HK-2 (cell line): ENCODE results near the gene APCDD1.

Source experiments
- DNase-seq: peaks from one replicate; pipeline ENCODE4 v3.0.0-alpha.2; 2018; ENCODE audit not compliant: unreplicated experiment

APCDD1 gene

DNA sequence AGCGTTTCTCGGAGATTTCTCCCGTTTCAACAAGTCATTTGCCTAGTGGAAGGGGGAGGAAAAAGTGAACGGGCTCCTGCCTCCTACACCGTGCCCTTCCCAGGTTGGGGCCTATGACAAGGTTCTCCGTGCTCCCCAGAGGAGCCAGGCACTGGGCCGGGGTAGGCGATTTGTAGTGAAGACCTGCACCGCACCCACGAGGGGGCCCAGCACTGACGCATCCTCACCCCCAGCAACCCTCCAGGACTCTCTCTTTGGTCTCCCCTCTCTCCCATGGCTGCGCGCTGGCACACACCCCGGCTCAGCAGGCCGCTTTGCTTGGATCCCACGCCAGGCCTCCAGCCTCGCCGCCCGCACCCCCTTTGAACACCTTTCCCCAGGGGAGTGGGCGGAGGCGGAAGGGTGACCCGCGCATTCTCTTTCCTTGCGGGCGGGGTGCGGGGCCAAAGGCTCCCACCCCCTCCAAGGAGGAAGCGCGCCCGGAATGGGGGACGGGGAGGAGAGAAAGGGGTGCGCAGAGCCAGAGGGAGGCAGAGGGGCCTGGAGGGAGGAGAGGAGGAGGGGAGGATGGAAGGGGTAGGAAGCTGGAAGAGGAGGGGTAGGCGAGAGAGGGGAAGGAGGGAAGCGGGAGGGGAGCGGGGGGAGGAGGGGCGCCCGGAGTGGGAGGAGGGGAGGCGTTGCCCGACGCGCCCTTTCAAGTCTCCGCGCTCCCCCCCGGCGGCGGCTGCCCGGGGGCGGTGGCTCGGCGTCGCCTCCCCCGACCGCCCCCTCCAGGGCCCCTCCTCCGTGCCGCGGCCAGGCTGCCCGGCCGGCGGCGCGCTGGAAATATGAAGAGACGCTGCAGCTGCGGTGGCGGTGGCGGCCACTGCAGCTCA, at the start of gene APCDD1:
APCDD1 (plus strand) TSS at position 830 of the 875 bp plus-strand sequence. CDS start 347 bp downstream, outside the sequence.
- DNase-seq: no peak

DNA sequence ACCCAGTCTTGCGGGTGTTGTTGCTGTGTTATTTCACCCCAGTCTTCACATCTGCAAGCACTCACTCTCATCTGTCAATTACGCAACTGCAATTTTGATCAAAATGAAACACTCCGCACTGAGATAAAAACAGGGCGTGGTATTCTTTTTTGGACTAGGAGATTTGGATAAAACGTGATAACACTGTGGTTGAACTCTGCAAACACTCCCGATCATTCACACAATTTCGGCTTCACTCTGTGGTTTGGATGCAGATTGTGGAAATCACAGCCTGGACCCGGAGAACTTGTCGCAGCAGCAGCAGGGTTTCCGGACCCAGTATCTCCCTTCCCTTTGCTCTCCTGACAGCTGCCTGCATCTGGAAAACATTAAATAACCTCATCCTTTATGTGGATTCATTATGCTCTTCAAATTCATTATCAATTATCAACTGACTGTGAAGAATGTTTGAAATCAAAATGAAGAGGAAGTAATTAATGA, 49.4 kb upstream of the APCDD1 start:
- DNase-seq: no peak

DNA sequence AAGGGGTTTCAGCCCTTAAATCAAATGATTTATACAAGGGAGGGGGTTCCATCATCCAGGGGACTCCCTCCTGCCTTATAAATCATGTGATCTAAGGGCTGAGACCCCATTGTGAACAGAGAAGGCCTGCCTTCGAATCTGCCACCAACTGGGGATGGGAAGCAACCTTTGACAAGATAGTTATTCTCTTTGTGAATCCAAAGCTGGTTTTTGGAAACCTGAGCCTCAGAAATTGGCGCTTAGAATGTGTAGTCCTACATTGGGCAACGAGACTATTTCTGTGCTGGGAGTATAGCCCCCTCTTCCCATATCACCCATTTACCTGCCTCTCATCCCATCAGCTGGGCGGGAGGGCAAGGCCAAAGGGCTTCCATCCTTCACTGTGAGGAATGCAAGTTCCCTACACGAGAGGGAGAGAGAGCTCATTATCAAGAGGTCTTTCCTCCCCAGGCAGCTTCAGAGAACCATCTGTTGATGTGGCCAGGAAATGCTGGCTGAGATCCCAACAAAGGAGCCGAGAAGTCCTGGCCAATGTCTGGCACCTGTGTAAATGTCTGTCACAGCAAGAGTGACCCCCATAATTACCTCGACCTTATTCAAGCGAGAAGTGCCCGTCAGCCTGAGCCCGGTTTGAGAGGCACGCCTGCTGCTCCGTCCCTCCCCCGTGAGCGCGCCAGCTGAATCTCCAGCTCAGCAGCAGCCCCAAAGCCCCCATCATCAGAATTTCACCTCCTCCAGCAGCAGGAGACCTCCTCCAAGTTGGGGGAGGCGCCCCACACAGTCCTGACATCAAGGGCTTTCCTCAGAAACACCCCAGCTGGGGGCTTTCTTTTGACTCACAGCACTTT, 48.4 kb upstream of the APCDD1 start:
- no peak for DNase-seq

DNA sequence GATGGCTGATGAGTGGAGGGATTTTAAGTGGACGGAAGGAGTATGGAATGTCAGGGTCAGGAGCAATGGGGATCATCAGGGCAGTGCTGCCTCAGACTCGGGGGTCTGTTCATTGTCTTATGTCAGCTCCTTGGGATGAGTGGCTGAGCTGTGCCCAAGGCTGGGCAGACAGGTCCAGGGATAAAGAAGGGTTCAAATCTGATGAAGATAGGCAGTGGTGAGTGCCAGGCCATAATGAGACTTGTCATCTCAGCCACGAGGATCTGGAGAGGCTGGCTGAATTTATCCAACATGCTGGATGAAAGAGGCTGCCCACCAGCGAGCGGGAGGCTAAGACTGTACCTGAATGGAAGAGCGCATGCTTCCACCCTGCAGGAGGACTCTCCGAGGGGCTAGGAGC, 46.3 kb upstream of the APCDD1 start:
- DNase-seq: no peak

DNA sequence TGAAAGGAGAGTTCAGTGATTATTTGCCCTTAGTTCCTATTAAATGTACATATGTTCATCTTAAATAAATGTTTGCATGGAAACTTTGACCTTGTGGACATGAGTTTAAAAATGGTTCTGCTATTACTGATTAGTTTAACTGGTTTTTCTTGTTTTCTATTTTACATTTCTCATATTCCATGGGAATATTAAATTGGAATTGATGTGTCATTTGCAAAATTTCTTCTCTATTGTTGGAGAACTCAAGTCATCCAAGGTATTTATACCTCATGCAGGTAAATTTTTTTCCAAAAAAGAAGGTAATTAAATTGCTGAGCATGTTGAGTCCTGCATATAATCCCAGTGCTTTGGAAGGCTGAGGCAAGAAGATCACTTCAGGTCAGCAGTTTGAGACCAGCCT, 45.4 kb upstream of the APCDD1 start:
- DNase-seq: no peak

DNA sequence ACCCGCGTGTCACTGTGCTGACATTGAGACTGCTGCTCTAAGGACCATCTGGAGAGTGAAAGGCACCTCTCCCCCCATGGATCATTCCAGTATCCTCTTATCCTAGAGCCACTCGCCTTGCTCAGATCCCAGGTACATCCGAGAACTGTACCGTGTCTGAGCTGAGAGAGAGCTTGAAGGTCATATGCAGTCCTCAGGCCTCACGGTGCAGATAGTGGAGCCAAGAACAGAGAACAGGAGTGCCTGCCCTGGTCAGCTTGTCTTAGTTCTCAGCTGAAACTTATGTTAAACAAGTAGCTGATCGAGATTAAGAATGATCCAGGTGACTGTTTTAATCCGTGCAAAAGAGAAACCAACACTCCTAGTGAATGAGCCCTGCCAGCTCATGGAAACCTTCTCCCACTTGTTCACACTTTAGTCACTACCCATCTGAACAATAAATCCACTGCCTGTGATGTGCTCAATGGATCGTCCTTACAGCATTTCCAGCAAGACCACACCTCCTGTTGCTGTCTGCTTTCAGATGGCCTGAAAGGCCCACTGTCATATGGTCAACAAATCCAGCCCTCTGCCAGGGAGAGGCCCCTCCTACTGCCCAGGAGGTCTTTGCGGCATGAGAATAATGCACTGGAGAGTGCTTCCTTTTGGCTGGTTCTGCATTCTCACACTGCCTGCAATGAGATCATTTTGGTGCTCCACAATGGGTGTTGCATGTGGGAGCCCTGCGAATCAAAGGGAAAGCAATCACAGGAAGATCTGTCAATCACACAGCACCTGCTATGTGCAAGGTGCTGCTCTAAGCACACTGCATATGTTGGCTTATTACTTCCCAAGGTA, 43.7 kb upstream of the APCDD1 start:
- DNase-seq: no peak

DNA sequence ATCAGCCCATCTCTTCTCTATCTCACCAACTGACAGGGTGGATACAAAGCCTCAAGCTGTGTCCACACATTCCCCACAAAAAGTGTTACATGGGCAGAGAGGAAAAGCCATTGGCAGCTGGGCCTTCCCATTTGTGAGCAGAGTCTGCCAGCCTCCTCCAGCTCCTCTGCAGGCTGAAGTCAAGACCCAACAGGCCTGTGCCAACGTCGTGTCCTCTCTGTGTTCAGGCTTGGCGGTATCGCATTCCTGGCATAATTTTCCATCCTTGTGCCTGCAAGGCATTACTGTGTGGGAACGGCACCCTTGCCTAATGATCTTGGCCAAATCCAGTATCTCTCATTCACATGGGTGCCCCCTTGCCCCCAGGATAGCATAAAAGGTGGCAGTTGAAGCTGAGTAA, 41.5 kb upstream of the APCDD1 start:
- DNase-seq: no peak

DNA sequence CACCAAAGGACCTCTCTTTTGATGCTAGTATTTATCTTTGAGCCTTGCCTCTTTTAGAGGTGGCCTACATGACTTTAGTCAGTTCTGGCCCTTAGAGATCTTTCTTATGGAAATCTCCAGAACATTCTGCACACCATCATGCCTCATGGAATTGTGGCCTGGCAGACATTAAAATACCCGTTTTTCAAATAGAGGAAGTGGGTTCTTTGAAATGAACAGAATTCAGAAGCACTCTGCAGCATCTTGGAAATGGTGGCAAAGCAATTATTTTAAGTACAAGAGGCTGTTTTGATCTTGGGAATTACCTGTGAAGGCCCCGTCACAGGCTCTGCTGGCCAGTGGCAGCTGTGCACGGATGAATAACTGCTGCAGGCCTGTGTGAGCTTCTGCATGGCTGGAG, 40.7 kb upstream of the APCDD1 start:
- no peak for DNase-seq

DNA sequence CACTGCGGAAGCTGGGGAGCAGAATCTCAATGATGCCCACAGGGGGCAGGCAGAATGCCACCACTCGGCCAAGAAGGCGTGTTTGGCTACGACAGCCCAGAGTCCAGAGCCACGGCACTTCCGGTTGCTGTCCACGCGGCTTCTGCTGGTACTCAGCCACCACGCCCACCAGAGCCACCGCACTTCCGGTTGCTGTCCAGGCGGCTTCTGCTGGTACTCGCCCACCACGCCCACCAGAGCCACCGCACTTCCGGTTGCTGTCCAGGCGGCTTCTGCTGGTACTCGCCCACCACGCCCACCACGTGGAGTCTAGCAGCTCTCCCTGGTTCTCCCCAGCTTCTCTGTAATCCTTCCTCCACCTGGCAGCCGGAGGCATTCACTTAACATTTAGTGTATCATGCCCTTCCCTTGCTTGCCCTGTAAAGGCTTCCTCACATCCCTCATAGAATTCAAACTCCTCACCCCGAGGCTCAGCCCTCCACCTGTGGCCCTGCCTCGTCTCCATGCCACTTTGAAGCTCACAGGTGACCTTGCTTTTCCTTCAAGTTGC, 40.1 kb upstream of the APCDD1 start:
- DNase-seq: no peak

DNA sequence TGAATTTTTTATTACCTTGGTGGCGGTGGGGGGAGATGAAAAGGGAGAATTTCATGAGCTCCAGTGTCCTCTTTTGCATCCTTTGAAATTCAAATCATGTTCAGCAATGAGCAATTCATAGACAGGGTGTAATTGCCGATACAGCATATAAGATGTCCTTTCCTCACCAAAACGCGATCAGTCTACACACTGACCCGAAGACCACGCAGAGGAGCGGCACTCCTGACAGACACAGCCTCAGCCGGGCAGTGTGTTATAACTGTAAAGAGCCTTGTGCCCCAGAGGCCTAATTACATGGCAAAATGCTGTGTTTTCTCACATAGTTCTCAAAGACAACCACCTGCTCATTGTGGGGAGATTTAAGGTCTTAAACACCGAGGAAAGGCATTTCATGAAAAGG, 38.4 kb upstream of the APCDD1 start:
- DNase-seq: no peak

DNA sequence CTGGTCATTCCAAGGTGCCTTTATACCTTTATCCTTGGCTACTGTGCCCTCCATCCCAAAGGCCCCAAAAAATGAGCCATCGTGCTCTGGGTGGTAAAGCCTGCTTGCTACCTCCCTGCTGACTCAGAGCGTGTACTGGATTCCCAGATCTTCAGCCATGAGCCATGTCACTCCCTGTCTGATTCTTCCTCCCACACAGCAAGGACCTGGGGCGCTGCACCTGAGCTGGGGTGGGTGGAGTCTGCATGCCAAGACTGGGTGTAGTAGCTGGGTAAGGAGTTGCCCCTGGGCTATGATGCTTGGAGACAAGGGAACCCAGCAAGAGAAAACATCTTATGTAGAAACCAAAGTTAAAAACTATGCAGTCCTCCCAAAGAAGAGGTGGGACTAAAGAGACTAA, 37.2 kb upstream of the APCDD1 start:
- no peak for DNase-seq

DNA sequence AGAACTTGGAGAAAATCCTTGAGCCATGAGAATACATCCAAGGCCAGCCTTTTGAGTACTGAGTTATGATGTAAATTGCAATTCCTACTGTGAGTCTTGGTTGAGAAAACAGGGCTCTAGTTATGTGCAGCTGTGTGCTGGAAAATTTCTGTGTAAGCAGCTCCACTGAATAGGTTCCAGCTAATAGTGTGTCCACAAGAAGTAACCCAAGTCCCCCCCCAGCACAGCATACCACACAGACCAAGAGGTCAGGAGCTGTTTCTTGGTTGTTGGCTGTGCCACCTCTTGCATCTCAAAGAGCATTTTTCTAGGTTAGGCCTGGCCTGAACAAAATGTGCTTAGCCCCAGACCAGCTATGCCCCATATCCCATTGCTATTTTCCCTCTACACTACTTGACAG, 36.8 kb upstream of the APCDD1 start:
- no peak for DNase-seq

DNA sequence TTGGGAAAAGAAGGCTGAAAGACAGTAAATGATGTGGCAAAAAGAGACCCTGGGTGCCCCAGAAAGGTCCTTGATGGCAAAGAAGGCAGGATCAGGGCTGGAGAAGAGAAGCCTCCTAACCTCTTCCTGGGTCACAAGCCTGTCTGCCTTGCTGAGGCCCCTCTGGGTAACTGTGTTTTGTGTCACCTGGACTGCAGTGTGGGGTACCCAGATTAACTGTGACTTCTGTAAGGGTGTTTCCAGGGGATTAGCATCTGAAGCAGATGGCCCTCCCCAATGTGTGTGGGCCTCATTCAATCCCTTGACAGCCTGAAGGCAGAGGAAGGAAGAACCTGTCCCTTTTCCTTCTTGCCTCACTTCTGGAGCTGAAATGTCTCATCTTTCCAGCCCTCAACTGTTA, 35.6 kb upstream of the APCDD1 start:
- no peak for DNase-seq

DNA sequence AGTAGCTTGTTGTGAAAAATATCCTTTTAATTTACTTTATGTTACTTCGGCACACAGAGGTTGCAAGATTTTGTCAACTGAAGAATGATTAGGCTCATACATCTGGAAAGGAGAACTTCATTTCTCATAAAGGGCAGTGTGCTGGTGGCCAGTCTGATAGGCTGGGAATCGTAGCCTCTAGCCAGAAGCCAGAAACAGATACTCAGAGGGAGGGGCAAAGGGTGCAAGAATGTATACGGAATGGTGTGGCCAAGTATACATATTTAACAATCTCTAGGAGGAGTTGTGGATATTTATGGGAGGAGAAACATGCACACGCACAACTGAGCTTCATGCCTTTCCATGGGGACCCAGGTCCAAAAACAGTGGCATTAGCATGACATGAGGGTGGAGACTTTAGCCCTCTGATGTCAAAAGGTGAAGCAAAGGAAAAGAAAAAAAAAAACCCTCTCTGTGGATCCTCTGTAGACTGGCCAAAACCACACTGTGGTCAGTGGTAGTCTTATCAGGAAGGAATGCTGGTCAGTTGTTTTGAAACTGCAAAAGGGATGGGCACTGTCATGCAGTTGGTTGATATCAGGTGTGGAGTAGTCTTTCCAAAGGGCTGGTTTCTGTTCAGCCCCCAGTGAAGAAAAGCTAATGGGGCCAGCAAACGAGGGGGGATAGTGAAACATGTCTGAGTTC, 34.9 kb upstream of the APCDD1 start:
- no peak for DNase-seq

DNA sequence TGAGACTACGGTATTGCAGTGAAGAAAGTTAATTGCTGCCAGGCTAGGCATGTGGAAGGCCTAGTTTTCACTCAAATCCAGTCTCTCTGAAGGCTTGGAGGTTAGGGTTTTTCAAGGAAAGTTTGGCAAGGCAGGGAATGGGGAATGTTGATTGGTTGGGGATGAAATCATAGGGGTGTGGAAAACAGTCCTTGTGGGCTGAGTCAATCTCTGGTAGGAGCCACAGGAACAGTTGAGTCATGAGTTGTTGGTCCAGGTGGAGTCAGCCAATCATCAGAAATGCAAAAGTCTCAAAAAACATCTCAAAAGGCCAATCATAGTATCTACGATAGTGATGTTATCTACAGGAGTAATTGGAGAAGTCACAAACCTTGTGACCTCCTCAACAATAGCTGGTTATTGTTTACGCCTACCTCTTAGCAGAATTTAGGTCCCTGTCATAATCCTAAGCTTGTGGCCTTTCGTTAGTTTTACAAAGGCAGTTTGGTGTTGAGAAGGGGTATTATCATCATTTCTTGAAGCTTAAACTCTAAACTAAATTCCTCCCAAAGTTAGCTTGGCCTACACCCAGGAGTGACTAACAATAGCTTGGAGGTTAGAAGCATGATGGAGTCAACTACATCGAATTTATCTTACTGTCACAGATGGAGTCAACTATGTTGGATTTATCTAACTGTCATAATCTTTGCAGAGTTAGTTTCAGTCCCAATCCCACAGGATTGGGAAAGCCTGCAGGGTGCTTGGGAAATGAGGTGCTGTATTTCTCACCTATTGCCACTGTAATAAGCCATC, 33.7 kb upstream of the APCDD1 start:
- DNase-seq: no peak

DNA sequence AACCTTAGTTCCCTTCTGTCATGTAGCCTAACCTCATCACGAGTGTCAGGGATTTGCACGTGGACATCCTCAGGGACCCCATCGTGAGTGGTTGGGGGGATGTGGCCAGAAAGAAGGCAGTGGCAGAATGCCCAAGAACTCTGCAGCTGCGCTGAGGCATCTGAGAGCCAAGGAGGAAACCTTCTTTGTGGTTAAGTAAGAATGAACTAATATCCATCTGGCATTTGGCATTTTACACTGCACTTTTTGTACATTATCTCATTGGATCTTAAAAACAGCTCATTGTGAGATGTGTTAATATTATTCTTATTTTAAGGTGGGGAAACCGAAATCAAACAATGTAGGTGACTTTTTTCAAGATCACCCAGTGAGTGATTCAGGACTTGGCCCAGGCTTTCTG, 32.6 kb upstream of the APCDD1 start:
- DNase-seq: no peak

DNA sequence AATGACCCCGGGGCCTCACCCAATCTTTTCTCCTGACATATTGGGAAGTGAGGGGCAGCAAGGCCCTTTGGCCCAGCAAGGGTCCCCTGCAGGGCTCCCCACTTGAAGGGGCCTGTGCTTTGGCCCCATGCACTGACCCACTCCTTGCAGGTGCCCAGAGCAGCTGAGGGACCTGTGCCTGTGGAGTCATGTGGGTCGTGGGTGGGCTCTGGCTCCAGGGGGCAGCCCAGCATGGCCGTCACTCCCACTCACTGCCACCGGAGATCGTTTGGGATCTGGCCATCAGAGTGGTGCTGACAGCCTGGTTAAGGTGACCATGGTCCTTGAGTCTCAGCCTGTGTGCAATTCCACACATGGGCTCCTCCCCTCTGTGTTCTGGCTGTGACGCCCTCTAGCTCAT, 31.7 kb upstream of the APCDD1 start:
- no peak for DNase-seq

DNA sequence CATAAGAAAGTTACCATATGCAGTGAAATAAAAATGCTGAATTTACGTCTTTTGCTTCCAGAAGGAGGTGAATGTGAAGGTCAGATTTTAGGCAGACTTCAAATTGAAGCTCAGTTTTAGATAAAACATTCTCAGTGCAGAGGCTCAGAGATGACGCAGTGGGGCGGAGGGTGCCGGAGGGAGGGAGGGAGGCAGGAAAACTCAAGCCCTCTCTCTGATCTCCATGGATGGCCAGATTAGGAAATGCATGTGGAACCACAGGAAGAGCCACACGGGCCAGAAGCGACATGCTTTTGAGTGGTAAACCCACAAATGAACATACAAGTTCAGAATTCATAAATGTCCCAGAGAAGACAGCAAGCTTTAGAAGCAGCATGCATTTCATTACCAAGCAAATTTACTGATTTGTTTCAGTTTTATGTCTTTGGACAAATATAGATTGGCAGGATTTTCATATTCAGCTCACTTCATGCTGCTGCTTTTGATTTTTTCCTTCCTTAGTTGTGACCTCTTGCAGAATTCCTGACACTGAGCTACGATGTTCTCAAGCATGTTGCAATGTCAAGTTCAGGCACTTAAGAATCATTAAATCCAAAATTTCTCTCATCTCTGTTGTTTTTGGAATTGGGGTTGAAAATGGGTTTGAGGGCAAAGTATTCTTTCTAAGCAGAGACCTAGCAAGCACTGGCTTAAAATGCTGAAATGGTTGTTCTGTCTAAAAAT, 29.7 kb upstream of the APCDD1 start:
- DNase-seq: no peak

DNA sequence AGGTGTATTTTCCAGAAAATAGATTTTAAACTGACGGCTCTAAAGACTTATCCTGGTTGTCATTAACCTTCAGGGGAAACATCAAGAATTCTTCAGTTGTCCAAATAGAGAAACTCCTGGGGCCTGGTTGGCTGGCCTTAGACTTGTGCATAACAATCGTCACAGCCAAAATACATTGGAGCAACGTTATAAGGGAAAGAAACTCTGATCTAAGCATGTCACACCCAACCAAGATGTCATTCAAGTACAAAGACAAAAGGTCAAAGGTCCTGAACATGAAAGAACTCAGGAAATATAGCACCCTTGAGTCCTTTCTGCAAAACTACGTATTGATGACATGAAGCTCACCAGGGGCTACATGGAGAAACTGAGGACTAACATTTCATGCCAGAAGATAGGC, 23.8 kb upstream of the APCDD1 start:
- DNase-seq: no peak

DNA sequence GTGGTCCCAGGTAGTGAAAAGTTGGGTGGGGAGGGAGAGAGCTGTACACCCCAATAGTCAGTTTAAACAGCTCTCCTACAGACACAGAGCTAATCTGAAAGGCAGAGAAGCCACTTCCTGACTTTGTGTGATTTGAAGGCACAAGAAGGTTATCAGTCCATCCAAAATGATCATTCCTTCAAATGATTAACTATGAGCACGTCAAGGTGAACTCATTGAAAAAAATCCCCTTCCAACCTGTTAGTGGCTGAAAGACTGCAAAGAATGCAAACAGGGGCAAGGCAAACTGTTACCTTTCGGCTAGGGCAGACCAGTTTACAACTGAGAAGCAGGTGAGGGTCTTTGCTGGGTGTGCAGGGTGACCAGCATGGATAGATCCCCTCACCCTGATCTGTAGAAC, 22.8 kb upstream of the APCDD1 start:
- no peak for DNase-seq
